ENCODE data around the gene CDC42. TPM values are rescaled to one million over a fixed set of nuclear protein-coding genes. Genes with fewer than 3 reads are reported as not detected.

Gene CDC42
- total and polyA plus RNA-seq, 2 of the 4 experiments (the other 2 are of a cell fraction): 162 to 609 TPM

DNA sequence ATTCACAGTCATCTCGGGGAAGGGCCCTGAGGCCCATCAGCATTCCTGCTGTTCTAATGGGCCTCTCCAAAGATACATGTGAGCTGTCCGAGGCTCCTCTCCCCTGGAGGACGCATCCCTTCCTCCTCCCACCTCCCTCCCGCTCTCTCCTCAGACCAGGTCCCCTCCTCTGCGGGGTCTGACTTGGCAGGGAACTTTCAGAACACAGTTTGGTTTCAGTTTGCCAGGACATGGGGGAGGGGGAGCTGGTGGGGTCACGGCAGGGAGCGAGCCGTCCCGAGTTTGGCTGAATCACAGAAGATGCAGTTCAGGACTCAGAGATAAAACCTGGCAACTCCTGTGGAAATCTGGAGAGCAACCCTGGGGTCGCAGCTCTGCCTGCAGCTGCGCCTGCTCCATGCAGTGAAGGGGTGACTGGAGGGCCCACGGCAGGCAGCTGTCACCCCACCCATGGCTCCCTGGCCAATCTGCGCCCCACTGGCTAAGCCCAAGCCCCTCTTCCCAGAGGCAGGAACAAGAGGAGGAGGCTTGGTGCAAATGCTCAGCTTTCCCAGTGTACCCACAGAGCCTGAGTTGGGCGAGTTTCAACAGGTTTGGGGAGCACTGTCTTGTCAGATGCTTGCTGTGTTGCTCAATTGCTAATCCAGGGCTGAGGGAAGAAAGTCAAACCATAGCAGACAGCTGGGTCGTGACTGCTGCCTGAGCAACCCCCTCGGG, 84.7 kb downstream of the CDC42 start:
- Histone ChIP-seq H3K23ac (ENCODE audit: low read depth, low read length) (no peak overlapping the region), H3K4me3 (ENCODE audit: insufficient read depth, low read depth, low read length) (no peak overlapping the region), H4K5ac (ENCODE audit: low read depth, low read length) (no peak overlapping the region), H3K4me2 (ENCODE audit: low read depth, low read length) (peak overlapping the region; percentile 39; the same call in 1 of the 2 replicates), H3K27me3 (ENCODE audit: control insufficient read depth, insufficient read depth, low read length) (peaks cover 49% of the 10 kb centered on the region), H3K79me1 (ENCODE audit: low read depth in 1 of 2, low read length in 2 of 2) (no peaks in the 10 kb centered on the region), H2AFZ (replicated peaks; ENCODE audit: low read length, poor library complexity) (peak overlapping the region; percentile 49), H2AK5ac (ENCODE audit: low read depth, low read length) (no peak overlapping the region), H4K91ac (ENCODE audit: insufficient read depth, low read depth, low read length) (no peak overlapping the region), H3K27ac (ENCODE audit: insufficient read depth, low read length) (no peak overlapping the region), H3K4ac (ENCODE audit: low read depth, low read length) (no peak overlapping the region), H4K8ac (ENCODE audit: low read depth in 2 of 2, low read length in 2 of 2) (no peak overlapping the region), H3K14ac (replicated peaks; ENCODE audit: low read depth, low read length) (no peak overlapping the region), H3K4me1 (ENCODE audit: control insufficient read depth, insufficient read depth, low read length) (peaks cover 6% of the 10 kb centered on the region), H3K9ac (ENCODE audit: low read depth, low read length) (no peak overlapping the region), H2BK15ac (ENCODE audit: low read depth, low read length) (no peak overlapping the region), H3K56ac (ENCODE audit: extremely low read depth, insufficient read depth, low read length) (no peak overlapping the region), H2BK20ac (ENCODE audit: low read depth, low read length) (no peak overlapping the region), H3K36me3 (ENCODE audit: control insufficient read depth, insufficient read depth, low read length) (no peaks in the 10 kb centered on the region), H2BK5ac (ENCODE audit: low read depth, low read length, poor library complexity, severe bottlenecking) (no peak overlapping the region), H2BK120ac (ENCODE audit: low read depth, low read length) (no peak overlapping the region), H3K9me3 (ENCODE audit: control insufficient read depth, insufficient read depth, low read length) (no peaks in the 10 kb centered on the region), H4K20me1 (ENCODE audit: insufficient read depth, low read length) (peaks cover 36% of the 10 kb centered on the region), H3K18ac (ENCODE audit: low read depth, low read length) (no peak overlapping the region), H2AK9ac (replicated peaks; ENCODE audit: low read depth, low read length, poor library complexity) (peak overlapping the region; percentile 62), H3K9me1 (ENCODE audit: insufficient read depth, low read length) (peaks cover 4% of the 10 kb centered on the region; the same call in 1 of the 2 replicates)
- CTCF ChIA-PET: no interaction called here
- no TSS peak for BruUV-seq (replicated peaks)
- TF ChIP-seq MAFK (IDR thresholded peaks at IDR 0.05; ENCODE audit: low read depth, low read length) (no peak), POLR2A (IDR thresholded peaks at IDR 0.05; ENCODE audit: low read depth, low read length) (no peak), RFX5 (IDR thresholded peaks at IDR 0.05; ENCODE audit: low read depth, low read length) (no peak), RCOR1 (IDR thresholded peaks at IDR 0.05; ENCODE audit: insufficient replicate concordance, low read length) (no peak), NFE2L2 (IDR thresholded peaks at IDR 0.05; ENCODE audit: low read depth, low read length) (no peak), SMC3 (IDR thresholded peaks at IDR 0.05; ENCODE audit: low read depth, low read length) (no peak), MXI1 (IDR thresholded peaks at IDR 0.05; ENCODE audit: borderline replicate concordance, low read depth, low read length) (no peak), FOS (IDR thresholded peaks at IDR 0.05; ENCODE audit: low read depth, low read length) (no peak), BHLHE40 (IDR thresholded peaks at IDR 0.05; ENCODE audit: low read depth, low read length) (no peak), ELK1 (IDR thresholded peaks at IDR 0.05; ENCODE audit: borderline replicate concordance, low read depth, low read length) (no peak), RAD21 (IDR thresholded peaks at IDR 0.05; ENCODE audit: low read length) (no peak), MAZ (IDR thresholded peaks at IDR 0.05; ENCODE audit: borderline replicate concordance, low read depth, low read length) (no peak)
- TF ChIP-seq, protein P1, sequence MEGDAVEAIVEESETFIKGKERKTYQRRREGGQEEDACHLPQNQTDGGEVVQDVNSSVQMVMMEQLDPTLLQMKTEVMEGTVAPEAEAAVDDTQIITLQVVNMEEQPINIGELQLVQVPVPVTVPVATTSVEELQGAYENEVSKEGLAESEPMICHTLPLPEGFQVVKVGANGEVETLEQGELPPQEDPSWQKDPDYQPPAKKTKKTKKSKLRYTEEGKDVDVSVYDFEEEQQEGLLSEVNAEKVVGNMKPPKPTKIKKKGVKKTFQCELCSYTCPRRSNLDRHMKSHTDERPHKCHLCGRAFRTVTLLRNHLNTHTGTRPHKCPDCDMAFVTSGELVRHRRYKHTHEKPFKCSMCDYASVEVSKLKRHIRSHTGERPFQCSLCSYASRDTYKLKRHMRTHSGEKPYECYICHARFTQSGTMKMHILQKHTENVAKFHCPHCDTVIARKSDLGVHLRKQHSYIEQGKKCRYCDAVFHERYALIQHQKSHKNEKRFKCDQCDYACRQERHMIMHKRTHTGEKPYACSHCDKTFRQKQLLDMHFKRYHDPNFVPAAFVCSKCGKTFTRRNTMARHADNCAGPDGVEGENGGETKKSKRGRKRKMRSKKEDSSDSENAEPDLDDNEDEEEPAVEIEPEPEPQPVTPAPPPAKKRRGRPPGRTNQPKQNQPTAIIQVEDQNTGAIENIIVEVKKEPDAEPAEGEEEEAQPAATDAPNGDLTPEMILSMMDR (conservative IDR thresholded peaks at IDR 0.05; ENCODE audit: low read depth, low read length): no peak
- intact Hi-C loops (cut with micrococcal nuclease): no loop called here
- DNase-seq (peak; percentile 16), ATAC-seq (ENCODE audit: low read depth) (peak; percentile 19)
- dilution Hi-C loops (cut with HindIII; ENCODE audit: low sequenced_read_pairs, unreplicated experiment): no loop called here
- POLR2A ChIA-PET (ENCODE audit: unreplicated experiment): no interaction called here
- WGBS, 2 experiments (ENCODE audit: extremely low coverage in 2 of 2, insufficient read length in 1 of 2): 35% methylated on average over 5 of the region's 16 CpGs; no CpG with 5 or more reads in 1 of the 2 experiments
- in situ Hi-C loops (cut with MboI; ENCODE audit: low sequenced_read_pairs): no loop called here

Measured in IMR-90 (cell line).